Measurements from ENCODE around the gene MAN1B1. TPM values are rescaled to one million over a fixed set of nuclear protein-coding genes. Genes with fewer than 3 reads are reported as not detected.

MAN1B1 gene
- 72.6 TPM for polyA plus RNA-seq (2012; ENCODE audit: insufficient read length, low read depth)

DNA sequence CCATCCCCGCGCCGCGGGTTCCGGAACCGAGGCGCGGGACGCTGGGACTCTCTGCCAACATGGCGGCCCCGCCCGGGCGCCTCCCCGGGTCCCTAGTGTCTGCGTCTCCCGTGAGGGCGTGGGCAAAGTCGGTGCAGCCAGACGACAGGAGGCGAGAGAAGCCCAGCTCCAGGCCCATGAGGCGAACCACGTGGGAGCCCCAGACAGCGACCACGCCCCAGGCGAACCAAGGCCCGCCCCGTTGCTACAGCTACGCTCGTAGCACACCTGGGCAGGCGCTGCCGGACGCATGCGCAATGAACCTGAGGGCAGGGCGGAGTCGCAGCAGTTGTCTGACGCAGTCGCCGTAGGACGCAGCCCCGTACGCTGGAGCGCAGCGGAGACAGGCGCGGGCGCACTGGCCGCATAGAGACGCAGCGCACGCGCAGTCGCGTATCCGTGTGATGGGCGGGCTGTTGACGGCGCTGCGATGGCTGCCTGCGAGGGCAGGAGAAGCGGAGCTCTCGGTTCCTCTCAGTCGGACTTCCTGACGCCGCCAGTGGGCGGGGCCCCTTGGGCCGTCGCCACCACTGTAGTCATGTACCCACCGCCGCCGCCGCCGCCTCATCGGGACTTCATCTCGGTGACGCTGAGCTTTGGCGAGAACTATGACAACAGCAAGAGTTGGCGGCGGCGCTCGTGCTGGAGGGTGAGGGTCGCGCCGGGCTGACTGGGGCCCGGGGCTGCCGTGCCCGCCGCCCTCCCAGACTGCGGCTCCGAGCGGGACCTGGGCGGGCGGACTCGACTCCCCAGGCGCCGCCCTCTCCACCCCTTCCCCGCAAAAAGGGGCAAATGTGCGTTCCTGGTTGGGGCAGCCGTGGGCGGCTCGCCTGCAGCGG lies at the start of gene MAN1B1:
MAN1B1 (plus strand) TSS at position 455 of the 878 bp plus-strand sequence; CDS start at position 470, 15 bp downstream.
- TF ChIP-seq, protein P1, sequence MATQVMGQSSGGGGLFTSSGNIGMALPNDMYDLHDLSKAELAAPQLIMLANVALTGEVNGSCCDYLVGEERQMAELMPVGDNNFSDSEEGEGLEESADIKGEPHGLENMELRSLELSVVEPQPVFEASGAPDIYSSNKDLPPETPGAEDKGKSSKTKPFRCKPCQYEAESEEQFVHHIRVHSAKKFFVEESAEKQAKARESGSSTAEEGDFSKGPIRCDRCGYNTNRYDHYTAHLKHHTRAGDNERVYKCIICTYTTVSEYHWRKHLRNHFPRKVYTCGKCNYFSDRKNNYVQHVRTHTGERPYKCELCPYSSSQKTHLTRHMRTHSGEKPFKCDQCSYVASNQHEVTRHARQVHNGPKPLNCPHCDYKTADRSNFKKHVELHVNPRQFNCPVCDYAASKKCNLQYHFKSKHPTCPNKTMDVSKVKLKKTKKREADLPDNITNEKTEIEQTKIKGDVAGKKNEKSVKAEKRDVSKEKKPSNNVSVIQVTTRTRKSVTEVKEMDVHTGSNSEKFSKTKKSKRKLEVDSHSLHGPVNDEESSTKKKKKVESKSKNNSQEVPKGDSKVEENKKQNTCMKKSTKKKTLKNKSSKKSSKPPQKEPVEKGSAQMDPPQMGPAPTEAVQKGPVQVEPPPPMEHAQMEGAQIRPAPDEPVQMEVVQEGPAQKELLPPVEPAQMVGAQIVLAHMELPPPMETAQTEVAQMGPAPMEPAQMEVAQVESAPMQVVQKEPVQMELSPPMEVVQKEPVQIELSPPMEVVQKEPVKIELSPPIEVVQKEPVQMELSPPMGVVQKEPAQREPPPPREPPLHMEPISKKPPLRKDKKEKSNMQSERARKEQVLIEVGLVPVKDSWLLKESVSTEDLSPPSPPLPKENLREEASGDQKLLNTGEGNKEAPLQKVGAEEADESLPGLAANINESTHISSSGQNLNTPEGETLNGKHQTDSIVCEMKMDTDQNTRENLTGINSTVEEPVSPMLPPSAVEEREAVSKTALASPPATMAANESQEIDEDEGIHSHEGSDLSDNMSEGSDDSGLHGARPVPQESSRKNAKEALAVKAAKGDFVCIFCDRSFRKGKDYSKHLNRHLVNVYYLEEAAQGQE (IDR thresholded peaks at IDR 0.05; ENCODE audit: insufficient read depth in 1 of 2, low read depth in 2 of 2, low read length in 2 of 2): no peak
- TF ChIP-seq TAF1 (IDR thresholded peaks at IDR 0.05; ENCODE audit: borderline replicate concordance, insufficient read depth, low read length) (peak; percentile 83; the same call in 1 of the 2 replicates), POLR2AphosphoS5 (IDR thresholded peaks at IDR 0.05; ENCODE audit: low read depth, low read length) (peak; percentile 63), FOXP2 (optimal IDR thresholded peaks at IDR 0.05; ENCODE audit: borderline replicate concordance, extremely low read depth, extremely low read length, insufficient read depth) (no peak), SIN3A (IDR thresholded peaks at IDR 0.05; ENCODE audit: borderline replicate concordance, insufficient read depth, low read length) (peak; percentile 81; the same call in 1 of the 2 replicates)

DNA sequence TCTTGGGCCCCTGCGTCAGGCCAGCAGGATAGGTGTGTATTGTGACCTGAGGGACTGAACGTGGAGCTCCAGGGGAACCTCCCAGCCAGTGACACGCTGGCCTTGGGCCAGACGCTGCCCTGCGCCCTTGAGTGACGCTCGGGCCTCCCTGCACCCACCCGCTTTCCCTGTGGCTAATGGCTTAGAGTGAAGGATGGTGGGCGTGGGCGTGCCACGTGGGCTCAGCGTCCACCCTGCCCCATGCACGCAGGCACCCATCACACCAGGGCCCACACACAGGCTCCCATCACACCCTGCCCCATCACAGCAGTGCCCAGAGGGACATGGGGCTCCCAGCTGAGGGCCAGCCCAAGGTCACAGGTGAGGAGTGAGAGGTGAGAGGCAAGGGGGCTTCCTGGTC lies 49.8 kb upstream of the MAN1B1 start:
- TF ChIP-seq POLR2AphosphoS5 (IDR thresholded peaks at IDR 0.05; ENCODE audit: low read depth, low read length): no peak
- TF ChIP-seq SIN3A (IDR thresholded peaks at IDR 0.05; ENCODE audit: borderline replicate concordance, insufficient read depth, low read length): no peak
- TF ChIP-seq, protein P1 (IDR thresholded peaks at IDR 0.05; ENCODE audit: insufficient read depth in 1 of 2, low read depth in 2 of 2, low read length in 2 of 2): no peak
- TF ChIP-seq FOXP2 (optimal IDR thresholded peaks at IDR 0.05; ENCODE audit: borderline replicate concordance, extremely low read depth, extremely low read length, insufficient read depth): no peak
- no peak for TF ChIP-seq TAF1 (IDR thresholded peaks at IDR 0.05; ENCODE audit: borderline replicate concordance, insufficient read depth, low read length)

DNA sequence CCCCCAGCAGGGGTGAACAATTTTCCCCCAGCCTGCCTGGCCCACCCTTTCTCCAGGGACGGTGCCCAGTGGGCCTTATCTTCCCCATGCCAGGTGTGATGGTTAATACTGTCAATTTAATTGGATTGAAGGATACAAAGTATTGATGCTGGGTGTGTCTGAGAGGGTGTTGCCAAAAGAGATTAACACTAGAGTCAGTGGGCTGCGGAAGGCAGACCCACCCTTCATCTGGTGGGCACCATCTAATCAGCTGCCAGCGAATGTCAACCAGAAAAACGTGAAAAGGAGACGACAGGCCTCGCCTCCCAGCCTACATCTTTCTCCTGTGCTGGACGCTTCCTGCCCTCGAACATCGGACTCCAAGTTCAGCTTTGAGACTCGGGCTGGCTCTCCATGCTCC lies 49.3 kb upstream of the MAN1B1 start:
- TF ChIP-seq POLR2AphosphoS5 (IDR thresholded peaks at IDR 0.05; ENCODE audit: low read depth, low read length): no peak
- no peak for TF ChIP-seq FOXP2 (optimal IDR thresholded peaks at IDR 0.05; ENCODE audit: borderline replicate concordance, extremely low read depth, extremely low read length, insufficient read depth)
- TF ChIP-seq, protein P1 (IDR thresholded peaks at IDR 0.05; ENCODE audit: insufficient read depth in 1 of 2, low read depth in 2 of 2, low read length in 2 of 2): no peak
- TF ChIP-seq TAF1 (IDR thresholded peaks at IDR 0.05; ENCODE audit: borderline replicate concordance, insufficient read depth, low read length): no peak
- no peak for TF ChIP-seq SIN3A (IDR thresholded peaks at IDR 0.05; ENCODE audit: borderline replicate concordance, insufficient read depth, low read length)

DNA sequence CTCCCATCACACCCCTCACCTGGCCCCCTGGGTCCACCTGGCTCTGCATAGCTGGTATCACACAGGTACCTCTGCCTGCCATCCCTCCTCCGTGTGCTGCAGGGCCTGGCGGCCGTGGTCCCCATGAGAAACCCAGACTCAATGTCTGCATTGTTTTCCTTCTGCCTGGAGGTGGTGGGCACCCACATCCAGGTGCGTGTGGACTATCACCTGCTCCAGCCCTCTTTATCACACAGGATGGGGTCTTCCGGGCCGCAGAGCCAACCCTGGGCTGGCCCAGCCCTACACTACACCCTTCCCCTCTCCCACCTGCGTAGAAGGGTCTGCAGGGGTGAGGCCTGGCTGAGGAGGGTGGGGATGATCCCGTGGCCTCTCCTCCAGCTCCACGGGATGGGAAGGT lies 47.9 kb upstream of the MAN1B1 start:
- TF ChIP-seq FOXP2 (optimal IDR thresholded peaks at IDR 0.05; ENCODE audit: borderline replicate concordance, extremely low read depth, extremely low read length, insufficient read depth) (no peak), POLR2AphosphoS5 (IDR thresholded peaks at IDR 0.05; ENCODE audit: low read depth, low read length) (no peak), SIN3A (IDR thresholded peaks at IDR 0.05; ENCODE audit: borderline replicate concordance, insufficient read depth, low read length) (no peak), TAF1 (IDR thresholded peaks at IDR 0.05; ENCODE audit: borderline replicate concordance, insufficient read depth, low read length) (no peak)
- TF ChIP-seq, protein P1 (IDR thresholded peaks at IDR 0.05; ENCODE audit: insufficient read depth in 1 of 2, low read depth in 2 of 2, low read length in 2 of 2): no peak
